Gastroesophageal sphincter (tissue), 4 donors: ENCODE results near the gene KCNN3. TPM values are rescaled to one million over a fixed set of nuclear protein-coding genes. Genes with fewer than 3 reads are reported as not detected.

ENCODE experiments used
- ATAC-seq: fragments of 150-250 bp; one replicate; pipeline ENCODE4 v1.9.1; 2016; ENCODE audit warnings: mild to moderate bottlenecking, moderate library complexity
- H3K27ac ChIP-seq, 4 donors: fragments of 200-600 bp; sonication (generic) in 3 of 4; 1 replicate in 3 of 4; 2 replicates in 1 of 4; pipeline ENCODE4 v1.5.1; 2016 to 2019
- H3K27me3 ChIP-seq: fragments of 200-600 bp; sonication (generic); one replicate; pipeline ENCODE4 v1.5.1; 2019
- H3K36me3 ChIP-seq, 2 donors: fragments of 200-600 bp; sonication (generic); one replicate each; pipeline ENCODE4 v1.5.1; 2019; ENCODE audit warnings: control low read depth in 1 of 2
- H3K4me1 ChIP-seq, 3 donors: fragments of 200-600 bp; sonication (generic); 1 replicate in 2 of 3; 2 replicates in 1 of 3; pipeline ENCODE4 v1.5.1; 2016 to 2019; ENCODE audit warnings: control low read depth in 2 of 3
- H3K4me3 ChIP-seq, 2 donors: fragments of 200-600 bp; sonication (generic); one replicate each; pipeline ENCODE4 v1.5.1; 2019; ENCODE audit warnings: mild to moderate bottlenecking in 1 of 2, moderate library complexity in 1 of 2
- H3K9me3 ChIP-seq, 3 donors: fragments of 200-600 bp; sonication (generic); one replicate each; pipeline ENCODE4 v1.5.1; 2017 to 2019; ENCODE audit warnings: control low read depth in 2 of 3
- EP300 ChIP-seq: sonication (generic); formaldehyde crosslinking; IDR thresholded peaks from one replicate; pipeline ENCODE4 v1.6.1; 2017; ENCODE audit warnings: antibody characterized with exemption, mild to moderate bottlenecking
- POLR2A ChIP-seq, 2 donors: fragments of 450-650 bp; IDR thresholded peaks; one replicate each; pipeline ENCODE4 v1.6.1; 2017; ENCODE audit warnings: antibody characterized with exemption in 2 of 2, mild to moderate bottlenecking in 2 of 2, moderate library complexity in 1 of 2
- POLR2AphosphoS5 ChIP-seq: sonication (generic); formaldehyde crosslinking; IDR thresholded peaks from one replicate; pipeline ENCODE4 v1.6.1; 2017; ENCODE audit warnings: antibody characterized with exemption
- WGBS, 2 donors: methylation state at CpG; one replicate each; pipeline ENCODE4 v1.1.5; 2018; ENCODE audit warnings: low coverage in 1 of 2; 5-methylcytosine and 5-hydroxymethylcytosine counted together
- total RNA-seq, 4 donors: library from RNA; depleted of rRNA; stranded (reverse); fragments of >200 nt; gene quantifications; one replicate each; pipeline ENCODE4 v1.1.0, GENCODE V29; 2016
- TF ChIP-seq, protein P1 (sequence below), 4 experiments: fragments of 200-600 bp in 2 of 4; fragments of 450-650 bp in 2 of 4; sonication (generic) in 1 of 4; IDR thresholded peaks; one replicate each; pipeline ENCODE4 v1.5.1; 2017 to 2019; ENCODE audit warnings: antibody characterized with exemption in 4 of 4, mild to moderate bottlenecking in 2 of 4, moderate library complexity in 2 of 4

KCNN3 gene
- total RNA-seq, 4 donors from 2014 or later: 1.8 to 13.7 (median 8.1) TPM

DNA sequence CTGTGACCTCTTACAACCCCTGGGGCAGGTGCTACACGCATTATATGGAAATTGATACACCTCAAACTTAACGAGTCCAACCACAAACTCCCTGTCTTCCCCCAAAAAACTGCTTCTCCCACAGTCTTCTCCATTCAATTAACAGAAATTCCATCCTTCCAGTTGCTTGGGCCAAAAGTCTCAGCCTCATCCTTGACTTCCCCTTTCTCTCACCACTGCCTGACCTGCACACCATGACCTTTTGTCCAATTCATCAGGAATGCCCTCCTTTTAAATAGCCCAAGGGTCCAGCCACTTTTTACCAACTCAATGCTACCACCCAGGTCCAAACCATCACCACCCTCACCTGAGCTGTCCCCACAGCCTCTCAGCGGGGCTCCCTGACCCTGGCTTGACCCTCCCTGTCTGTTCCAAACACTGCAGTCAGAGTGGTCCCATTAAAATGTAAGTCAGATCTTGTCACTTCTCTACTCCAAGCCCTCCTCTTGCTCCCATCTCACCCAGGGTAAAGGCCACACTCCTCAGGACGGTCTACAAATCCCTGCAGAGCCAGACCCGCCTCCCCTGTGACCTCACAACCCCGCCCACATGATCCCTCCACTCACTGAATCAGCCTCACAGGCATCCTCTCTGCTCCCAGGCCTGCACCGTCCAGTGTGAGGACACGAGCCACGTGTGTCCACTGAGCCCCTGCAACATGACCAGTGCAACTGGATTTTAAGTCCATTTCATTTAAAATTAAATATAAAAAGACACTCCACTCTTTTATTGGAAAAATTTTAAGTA lies 18.5 kb downstream of the KCNN3 start:
- no peak overlapping the region for H3K27ac ChIP-seq
- peaks cover 33% of the 10 kb centered on the region for H3K27me3 ChIP-seq
- no peaks in the 10 kb centered on the region for H3K36me3 ChIP-seq
- no peak overlapping the region for H3K4me3 ChIP-seq
- ATAC-seq: no peak
- TF ChIP-seq EP300 (no peak), POLR2A (IDR thresholded peaks at IDR 0.05) (no peak), POLR2AphosphoS5 (no peak)
- TF ChIP-seq, protein P1, sequence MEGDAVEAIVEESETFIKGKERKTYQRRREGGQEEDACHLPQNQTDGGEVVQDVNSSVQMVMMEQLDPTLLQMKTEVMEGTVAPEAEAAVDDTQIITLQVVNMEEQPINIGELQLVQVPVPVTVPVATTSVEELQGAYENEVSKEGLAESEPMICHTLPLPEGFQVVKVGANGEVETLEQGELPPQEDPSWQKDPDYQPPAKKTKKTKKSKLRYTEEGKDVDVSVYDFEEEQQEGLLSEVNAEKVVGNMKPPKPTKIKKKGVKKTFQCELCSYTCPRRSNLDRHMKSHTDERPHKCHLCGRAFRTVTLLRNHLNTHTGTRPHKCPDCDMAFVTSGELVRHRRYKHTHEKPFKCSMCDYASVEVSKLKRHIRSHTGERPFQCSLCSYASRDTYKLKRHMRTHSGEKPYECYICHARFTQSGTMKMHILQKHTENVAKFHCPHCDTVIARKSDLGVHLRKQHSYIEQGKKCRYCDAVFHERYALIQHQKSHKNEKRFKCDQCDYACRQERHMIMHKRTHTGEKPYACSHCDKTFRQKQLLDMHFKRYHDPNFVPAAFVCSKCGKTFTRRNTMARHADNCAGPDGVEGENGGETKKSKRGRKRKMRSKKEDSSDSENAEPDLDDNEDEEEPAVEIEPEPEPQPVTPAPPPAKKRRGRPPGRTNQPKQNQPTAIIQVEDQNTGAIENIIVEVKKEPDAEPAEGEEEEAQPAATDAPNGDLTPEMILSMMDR (IDR thresholded peaks at IDR 0.05): no peak
- H3K4me1 ChIP-seq: peaks cover 0 to 28% (median 0%) of the 10 kb centered on the region in 3 donors
- WGBS, 2 donors: 52 to 86% methylated on average over 6 to 7 of the region's 9 CpGs
- no peaks in the 10 kb centered on the region for H3K9me3 ChIP-seq

DNA sequence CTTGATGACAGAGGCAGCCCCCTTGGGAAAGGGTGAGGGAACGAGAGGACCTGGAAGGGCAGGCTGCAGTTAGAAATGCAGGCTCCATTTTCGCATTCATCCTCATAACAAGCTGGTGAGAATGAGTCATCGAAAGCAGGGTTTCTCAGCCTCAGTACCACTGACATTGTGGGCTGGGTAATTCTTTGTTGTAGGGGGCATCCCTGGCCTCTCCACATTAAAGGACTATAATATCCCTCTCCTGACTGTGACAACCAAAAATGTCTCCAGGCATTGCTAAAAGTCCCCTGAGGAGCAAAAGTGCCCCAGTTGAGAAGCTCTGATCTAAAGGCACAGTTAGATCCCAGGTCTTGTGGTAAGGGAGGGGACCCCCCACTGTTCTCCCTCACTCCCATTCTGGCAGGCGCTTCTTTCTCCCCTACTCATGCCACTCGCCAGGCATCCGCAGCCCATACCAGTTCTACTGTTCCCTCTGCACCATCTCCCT lies 20.4 kb downstream of the KCNN3 start:
- 69 to 87% methylated on average over 3 of the region's 6 CpGs for WGBS, 2 donors
- TF ChIP-seq, protein P1 (IDR thresholded peaks at IDR 0.05): no peak
- TF ChIP-seq POLR2AphosphoS5: no peak
- TF ChIP-seq POLR2A (IDR thresholded peaks at IDR 0.05): no peak
- TF ChIP-seq EP300: no peak

DNA sequence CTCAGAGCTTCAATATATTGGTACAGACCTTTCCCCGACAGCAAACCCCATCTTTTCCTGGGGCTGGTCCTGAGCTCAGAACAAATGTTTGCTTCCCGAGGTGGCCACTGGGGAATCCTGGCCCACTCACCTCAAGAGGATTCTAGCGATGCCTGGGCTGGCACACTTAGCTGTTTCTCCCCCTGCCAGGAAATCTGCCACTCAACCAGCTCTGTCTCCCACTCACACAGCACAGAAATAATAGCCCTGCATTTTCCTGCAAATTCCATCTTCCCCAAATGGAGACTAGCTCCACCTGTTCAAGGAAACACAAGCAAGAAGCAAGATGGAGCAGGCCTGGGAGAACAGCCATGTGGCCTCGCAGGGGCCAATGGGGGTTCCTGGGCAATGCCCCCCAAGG lies 21.1 kb downstream of the KCNN3 start:
- Histone ChIP-seq H3K4me1 (peaks cover 0 to 28% (median 0%) of the 10 kb centered on the region in 3 donors), H3K4me3 (no peak overlapping the region), H3K27ac (no peak overlapping the region), H3K9me3 (no peaks in the 10 kb centered on the region), H3K27me3 (peaks cover 28% of the 10 kb centered on the region), H3K36me3 (no peaks in the 10 kb centered on the region)
- no peak for TF ChIP-seq POLR2AphosphoS5
- TF ChIP-seq POLR2A (IDR thresholded peaks at IDR 0.05): no peak
- no peak for TF ChIP-seq EP300
- TF ChIP-seq, protein P1 (IDR thresholded peaks at IDR 0.05): no peak
- no peak for ATAC-seq
- WGBS, 2 donors: 82% methylated on average over 2 of the region's 4 CpGs; no CpG with 5 or more reads in 1 of the 2 donors

More for the DNA sequence above, 20.4 kb downstream of the KCNN3 start:
- Histone ChIP-seq H3K9me3 (no peaks in the 10 kb centered on the region), H3K4me1 (peaks cover 0 to 28% (median 0%) of the 10 kb centered on the region in 3 donors), H3K27ac (no peak overlapping the region), H3K36me3 (no peaks in the 10 kb centered on the region), H3K27me3 (peaks cover 28% of the 10 kb centered on the region), H3K4me3 (no peak overlapping the region)
- ATAC-seq: no peak

DNA sequence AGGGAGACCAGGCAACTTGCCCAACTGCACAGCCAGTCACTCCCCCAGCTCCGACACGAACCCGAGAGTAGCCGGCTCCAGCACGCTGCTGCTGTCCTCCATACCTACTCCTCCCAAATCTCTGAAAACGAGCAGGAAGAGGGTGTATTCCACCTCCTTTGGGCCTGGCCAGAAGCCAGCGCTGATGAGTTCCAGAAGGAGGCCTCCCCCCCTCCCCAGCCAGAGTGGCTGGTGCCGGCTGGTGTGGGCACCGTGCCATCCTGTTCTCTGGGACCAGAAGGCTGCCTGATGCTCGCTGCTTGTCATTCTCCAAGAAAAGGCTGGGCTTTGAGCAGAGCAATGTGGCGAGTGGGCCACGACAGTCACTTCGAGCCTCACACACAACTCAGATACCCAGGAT lies 22.2 kb downstream of the KCNN3 start:
- Histone ChIP-seq H3K9me3 (no peaks in the 10 kb centered on the region), H3K4me1 (peaks cover 0 to 32% (median 0%) of the 10 kb centered on the region in 3 donors), H3K27me3 (peaks cover 28% of the 10 kb centered on the region), H3K36me3 (no peaks in the 10 kb centered on the region), H3K4me3 (no peak overlapping the region), H3K27ac (no peak overlapping the region)
- ATAC-seq: no peak
- 25% methylated on average over 2 of the region's 13 CpGs; no CpG with 5 or more reads in 1 of the 2 donors for WGBS, 2 donors
- TF ChIP-seq, protein P1 (IDR thresholded peaks at IDR 0.05): no peak
- no peak for TF ChIP-seq POLR2AphosphoS5
- no peak for TF ChIP-seq EP300
- no peak for TF ChIP-seq POLR2A (IDR thresholded peaks at IDR 0.05)
